ENCODE results near the gene MYO16.

MYO16 gene

DNA sequence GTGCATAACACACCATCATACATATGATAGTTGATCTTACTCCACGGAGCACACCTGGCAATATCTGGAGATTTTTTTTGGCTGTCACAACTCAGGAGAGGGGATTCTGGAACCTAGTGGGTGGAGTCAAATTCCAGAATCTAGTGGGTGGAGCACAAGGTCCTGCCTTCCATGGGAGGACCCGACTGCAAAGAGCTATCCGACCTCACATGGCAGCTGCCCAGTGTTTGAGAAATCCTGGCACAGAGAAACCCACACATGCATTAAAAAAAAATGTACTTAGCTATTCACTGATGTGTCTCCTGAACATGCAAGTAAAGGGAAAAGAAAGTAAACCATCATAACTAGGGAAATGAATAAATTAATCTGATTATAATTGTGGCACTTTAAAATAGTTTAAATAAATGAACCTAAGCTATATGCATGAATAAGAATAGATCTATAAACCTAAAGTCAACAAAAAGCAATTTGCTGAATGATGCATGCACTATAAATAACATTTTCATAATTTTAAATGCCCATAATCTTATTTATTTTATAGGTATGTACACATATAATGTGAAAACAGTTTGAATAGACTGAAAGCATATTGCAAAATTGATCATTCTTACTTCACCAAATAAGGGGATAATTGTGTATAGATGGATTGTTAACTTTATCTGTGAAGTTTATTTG is 300.3 kb downstream of the MYO16 start:
- DNase-seq (ENCODE audit: low read depth in 2 of 2): no peak

DNA sequence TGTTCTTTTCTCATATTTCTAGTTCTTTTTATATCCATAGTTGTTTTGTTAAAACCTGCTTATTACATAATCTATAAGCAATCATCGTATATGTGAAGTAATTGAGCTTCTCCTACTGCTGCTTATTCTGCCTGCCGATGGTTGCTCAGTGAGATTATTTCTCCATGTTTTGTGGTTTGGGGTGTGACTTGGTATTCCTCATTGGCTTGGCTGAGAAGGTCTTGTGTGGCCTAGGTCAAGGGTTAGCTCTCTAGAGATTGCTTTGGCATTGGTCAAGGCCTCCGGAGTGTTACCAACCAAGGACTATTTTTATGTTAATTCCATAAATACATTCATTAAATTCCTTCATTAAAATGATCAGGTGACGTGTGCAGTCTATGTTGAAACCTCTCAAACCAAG is 302.8 kb downstream of the MYO16 start:
- DNase-seq (ENCODE audit: low read depth in 2 of 2): no peak

DNA sequence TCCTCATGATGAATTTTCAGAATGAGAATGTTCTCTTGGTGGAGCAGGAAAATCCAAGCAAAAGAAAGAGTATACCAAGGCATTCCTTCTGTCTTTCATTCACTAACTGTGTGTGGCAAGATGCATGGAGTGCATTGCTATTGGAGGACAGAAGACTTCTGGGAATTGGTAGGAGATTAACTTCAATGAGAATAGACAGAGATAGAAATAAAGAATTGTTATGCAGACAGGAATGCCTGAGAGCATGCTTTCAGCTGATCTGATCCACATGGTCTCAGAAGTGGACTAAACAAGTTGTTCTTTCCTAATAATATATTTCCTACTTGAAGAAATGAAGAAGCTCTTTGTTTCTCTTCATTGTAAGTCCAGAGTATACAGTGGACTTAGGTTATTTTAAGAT is 303.6 kb downstream of the MYO16 start:
- DNase-seq (ENCODE audit: low read depth in 2 of 2): no peak

DNA sequence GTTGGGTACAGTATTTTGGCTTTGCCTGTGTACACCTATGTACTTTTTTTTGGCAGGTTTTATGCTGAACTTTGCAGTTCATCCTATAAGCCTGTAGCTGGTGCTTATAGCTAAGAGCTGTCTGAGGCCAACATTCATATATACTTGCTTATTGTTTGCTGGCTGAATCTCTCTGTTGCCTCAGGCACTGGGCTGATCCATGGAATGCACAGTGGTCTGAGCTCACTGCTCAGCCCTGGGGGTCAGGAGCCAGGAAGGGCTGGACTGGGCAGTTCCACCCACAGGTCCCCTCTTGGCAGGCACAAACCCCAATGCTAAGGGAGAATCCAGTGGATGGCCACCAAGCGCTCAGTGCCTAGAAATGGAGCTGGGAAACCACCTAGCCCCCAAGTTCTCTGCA is 308.7 kb downstream of the MYO16 start:
- no peak for DNase-seq (ENCODE audit: low read depth in 2 of 2)

DNA sequence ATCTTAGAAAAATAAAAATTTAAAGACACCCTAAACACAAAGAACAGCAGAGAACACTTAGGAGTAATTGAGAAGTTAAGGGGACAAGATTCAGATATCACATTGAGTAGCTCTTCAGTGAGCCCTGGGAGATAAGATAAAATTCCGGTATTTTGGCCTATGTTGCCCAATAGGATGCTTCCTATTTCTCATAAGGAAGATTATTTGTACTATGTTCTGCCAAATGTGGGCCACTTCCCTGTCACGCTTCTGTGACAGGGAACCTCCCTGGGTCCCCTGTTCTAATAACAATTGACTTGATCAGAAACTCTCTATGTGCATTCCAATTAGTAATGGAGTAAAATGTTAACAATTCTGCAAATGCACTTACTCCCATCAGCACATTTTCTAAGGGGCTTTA is 310.7 kb downstream of the MYO16 start:
- DNase-seq (ENCODE audit: low read depth in 2 of 2): no peak

DNA sequence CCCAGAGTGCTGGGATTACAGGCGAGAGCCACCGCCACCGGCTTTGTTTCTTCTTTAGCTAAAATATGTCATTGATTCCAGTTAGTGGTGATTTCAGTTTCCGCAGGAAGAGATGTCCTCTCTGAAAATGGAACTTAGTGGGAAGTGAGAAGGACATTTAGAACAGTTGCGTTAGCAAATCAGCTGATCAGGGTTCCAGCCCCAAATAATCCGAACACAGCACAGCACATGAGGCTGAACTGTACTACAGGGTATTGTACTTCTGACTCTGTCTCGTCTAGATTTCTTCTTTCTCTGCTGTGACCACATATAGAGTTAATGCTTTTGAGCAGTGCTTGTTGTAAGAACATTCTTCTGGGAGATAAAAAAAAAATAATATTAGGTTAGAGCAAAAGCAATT is 314.4 kb downstream of the MYO16 start:
- DNase-seq (ENCODE audit: low read depth in 2 of 2): no peak

DNA sequence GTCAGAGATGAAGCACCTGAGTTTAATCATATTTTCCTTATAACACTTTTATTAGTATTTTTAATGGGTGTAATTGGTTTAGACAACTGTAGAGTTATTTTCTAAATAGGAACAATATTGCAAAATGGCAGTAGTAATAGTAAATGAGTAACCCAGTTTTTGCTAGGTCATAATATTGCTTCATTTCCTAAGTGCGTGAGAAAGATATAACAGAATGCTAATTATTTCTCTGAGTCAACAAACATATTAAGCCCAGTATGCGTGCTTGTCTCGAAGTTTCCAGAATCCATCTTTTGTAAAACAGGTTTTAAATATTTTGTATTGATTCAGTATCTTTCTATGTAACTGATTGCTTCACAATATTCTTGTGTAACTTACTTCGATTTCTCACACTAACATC is 315.3 kb downstream of the MYO16 start:
- no peak for DNase-seq (ENCODE audit: low read depth in 2 of 2)

DNA sequence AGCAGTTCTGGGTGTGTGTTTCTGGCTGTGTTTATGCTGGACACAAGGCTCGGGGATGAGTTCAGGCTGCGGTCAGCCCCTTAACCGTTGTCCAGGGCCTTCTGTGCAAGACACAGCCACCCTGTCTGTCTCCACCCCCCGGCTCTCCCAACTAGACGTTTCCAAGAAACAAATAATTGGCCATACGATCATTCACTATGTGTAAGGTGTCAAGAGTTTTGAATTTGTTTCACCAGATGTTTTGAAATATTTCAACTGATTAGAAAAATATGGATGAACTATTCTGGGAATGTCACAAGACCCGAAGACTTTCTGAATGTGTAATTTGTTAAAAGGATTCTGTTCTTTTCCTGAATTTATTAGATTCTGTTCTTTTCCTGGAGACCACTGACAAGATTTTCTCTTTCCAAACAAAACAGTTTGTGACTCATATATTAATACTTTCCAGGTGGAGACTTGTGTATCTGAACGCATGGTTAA is 318.2 kb downstream of the MYO16 start:
- DNase-seq (ENCODE audit: low read depth in 2 of 2): no peak

DNA sequence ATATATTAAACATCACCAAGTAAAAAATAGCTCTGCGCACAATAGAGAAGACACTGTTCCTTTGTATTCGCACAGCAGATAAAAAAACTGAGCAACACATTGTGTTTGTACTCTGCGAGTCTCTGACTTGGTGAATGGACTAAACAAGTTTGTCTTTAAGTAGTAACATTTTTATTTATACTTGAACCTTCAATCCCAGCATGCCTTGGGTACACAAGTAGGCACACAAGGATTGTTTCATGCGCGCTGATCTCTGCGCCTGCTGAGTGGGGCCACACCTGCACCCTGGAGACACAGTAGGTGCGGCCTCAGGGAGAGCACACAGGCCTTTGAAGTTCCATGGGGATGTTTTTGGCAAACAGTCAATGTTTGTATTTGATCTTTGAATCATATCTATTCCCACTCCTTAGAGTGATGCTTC is 318.9 kb downstream of the MYO16 start:
- no peak for DNase-seq (ENCODE audit: low read depth in 2 of 2)

DNA sequence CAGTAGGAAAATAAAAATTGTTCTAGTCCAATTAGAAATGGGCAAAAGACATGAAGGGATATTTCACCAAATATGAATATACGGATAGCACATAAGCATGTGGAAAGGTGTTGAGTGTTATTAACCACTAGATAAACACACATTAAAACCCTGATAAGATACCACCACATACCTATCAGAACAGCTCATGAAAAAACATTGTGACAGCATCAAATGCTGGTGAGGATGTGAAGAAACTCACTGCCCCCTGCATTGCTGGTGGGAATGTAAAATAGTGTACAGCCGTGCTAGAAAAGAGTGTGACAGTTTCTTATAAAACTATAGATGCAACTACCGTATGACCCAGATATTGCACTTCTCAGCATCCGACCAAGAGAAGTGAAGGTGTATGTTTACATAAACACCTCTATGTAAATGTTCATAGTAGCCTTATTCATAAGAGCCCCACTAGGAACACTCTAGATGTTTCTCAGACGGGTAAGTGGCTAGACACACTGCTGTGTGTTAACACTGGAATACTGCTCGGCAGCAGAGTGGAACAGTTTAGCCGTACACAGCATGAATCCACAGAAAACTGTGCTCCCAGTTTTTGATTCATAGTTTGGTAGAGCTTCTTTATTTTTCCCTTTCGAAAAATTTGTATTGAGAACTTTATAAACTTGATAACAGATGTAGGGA is 321.1 kb downstream of the MYO16 start:
- DNase-seq (ENCODE audit: low read depth in 2 of 2): no peak

DNA sequence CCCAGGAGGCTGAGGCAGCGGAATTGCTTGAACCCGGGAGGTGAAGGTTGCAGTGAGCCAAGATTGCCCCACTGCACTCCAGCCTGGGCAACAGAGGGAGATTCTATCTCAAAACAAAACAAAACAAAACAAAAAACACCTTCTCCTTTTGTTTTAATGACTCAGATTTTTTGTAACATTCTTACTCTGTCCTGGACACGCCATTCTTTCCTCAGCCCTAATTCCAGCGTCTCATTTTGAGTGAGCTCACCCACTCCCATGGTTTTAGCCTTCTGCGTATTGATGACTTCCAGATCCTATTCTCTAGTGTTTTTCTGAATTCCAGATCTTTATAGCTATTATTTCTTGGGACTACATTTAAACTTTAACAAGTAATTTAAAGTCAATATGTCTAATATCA is 326.3 kb downstream of the MYO16 start:
- DNase-seq (ENCODE audit: low read depth in 2 of 2): no peak

DNA sequence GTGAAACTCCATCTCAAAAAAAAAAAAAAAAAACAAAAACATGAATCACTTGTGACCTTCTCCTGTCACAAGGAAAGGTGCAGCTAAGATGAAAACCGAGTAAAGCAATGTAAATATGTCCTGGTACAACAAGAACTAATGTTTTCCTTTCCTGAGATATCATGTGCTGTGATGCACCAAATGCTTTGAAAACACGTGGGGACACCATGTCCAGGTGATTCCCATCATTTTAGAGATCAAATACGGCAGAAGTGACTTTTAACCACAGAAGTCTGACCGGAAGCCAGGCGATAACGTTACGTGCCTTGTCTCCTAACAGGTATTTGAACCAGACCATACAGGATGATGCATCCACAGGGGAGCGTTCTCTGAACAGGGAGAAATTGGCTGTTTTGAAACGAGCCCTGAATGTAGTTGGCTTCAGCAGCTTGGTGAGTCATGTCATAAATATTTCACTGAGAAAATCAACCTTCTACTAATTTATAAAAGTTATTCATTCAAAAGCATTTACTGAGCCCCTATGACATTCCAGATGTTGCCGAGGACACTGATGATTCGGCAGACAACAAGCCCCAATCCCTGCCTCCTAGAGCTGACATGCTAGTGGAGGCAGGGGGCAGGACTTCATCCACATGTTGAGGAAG is 328.1 kb downstream of the MYO16 start:
- DNase-seq (ENCODE audit: low read depth in 2 of 2): no peak

DNA sequence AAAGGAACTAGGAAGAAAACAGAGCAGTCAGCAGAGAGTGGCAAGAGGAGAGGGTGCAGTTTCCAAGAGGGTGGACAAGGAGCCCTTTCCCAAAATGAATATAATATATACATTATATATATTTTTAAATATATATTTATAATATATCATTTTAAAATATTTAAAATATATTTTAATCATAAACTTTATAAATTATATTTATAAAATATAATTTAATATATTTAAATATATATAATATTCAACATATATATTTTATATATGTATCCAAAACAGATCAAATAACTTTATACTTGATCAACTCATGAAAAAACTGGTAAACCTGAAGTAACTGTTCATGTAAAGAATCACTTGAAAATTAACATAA is 328.6 kb downstream of the MYO16 start:
- DNase-seq (ENCODE audit: low read depth in 2 of 2): no peak

DNA sequence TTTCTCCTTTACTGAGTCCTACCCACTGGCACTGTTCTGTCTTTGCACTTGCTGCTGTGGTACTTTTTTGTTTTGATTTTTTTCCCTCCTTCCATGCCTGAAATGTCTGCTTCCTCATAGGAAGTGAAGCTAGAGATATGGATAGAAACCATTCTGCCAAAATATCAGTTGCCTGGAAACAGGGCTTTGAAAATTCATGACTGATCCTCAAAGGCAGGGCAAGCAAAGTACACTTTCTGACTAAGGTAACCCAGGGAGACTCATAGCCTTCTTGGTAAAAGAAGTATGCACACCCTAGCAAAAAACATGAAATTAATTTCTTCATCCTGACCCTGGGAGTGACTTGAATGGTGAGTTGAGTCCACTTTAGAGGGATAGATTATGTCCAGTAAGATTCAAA is 329.8 kb downstream of the MYO16 start:
- no peak for DNase-seq (ENCODE audit: low read depth in 2 of 2)

DNA sequence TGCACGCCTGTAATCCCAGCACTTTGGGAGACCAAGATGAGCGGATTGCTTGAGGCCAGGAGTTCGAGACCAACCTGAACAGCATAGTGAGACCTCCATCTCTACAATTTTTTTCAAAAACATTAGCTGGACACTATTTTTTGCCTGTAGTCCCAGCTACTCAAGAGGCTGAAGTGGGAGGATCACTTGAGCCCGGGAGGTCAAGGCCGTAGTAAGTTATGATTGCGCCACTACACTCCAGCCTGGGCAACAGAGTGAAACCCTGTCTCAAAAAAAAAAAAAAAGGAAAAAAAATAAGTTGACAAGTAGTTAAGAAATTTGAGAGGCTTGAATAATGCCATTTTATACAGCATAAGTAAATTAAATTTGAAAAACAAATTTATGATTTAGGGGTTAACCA is 330.6 kb downstream of the MYO16 start:
- DNase-seq (ENCODE audit: low read depth in 2 of 2): no peak

DNA sequence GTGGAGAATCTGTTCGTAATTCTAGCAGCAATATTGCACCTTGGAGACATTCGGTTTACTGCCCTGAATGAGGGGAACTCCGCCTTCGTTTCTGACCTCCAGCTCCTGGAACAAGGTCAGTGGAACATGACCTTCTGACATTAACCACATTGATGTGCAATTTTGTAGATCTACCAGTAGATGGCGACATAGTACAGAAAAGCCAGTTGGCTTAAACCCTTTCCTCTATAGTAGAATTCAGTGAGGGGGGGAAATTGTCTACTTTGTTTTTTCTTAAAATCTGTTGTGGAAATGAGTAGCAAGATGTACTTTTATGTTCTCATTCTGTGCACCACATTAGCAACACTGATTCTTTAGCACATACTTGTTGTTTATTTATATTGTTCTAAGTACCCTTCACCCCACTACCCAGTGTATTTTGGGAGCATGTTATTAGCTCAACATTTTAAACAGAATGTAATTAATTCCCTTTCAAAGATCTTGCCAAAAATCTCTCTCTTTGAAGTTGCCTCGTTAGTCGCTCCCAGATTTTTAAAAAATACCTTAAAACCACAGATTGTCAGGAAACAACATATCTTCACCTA is 332.2 kb downstream of the MYO16 start:
- no peak for DNase-seq (ENCODE audit: low read depth in 2 of 2)

DNA sequence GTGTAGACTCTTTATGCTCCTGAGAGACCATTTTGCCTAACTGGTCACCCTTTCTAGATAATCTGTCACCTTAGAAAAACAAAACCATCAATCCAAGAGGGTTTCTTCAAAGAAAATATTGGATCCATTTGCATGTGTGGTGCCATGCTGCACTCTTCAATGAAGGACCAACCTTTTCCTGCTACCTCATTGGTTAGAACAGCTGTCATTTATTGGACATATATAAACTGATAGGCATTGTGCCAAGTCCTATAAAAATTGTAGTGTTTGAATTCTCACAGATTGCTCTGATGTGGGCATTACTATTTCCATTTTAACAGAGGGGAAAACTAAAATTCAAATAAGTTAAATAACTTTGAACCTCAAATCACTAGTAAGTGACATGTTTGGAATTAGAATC is 333.2 kb downstream of the MYO16 start:
- no peak for DNase-seq (ENCODE audit: low read depth in 2 of 2)

DNA sequence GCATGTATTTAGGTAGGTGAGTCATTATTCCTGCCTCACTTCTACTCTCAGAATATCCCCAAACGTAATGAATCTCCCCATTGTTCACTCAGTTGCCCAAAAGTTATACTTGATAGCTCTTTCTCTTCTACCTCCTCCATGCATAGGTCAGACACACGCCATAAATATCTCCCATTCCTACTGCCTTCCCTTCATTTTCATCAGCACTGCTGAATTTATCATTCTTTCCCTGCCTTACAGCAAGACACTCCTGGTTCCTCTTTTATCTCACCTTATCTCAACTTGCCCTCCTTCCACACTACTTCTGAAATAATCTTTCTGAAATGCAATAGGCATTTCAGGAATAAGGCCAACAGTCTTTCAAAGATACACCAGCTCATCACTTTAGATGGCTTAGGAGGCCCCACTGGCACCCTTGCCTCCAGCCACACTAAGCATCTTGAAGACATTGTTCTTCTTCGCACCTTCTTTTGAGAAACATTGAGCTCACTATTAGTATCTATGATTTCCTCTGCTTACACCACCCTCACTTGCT is 333.9 kb downstream of the MYO16 start:
- DNase-seq (ENCODE audit: low read depth in 2 of 2): no peak

DNA sequence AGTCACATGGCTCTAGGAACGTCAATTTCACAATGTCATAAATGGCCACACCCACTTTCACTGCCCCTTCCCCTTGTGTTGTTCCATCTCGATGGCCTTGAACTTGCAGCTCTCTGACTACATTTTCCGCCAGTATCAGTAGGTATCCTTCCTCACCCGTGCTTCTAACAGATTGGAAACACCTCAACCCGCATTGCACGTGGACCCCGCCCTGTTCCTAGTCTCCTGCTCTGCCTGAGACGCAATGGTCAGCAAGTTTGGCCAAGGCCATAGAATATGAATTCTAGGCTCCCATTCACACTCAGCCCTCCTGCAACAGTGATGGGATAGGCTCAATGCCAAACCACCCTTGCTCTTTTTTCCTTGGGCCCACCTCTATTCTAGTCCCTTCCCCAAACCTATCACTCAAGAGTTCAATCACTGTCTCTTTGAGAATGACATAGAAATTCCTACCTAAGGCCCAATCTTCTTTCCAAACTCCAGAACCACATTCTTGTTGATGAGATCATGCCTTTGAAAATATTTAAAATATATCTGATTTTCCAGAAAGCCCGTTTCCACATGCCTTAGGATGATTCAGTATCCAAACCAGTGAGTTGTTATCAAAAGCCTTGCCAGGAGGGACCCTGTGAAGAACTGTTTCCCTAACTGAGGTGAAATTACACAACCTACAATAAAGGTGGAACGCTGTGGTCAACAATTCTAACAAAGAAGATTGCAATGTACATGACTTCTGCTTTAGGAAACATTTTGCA is 334.6 kb downstream of the MYO16 start:
- DNase-seq (ENCODE audit: low read depth in 2 of 2): no peak

DNA sequence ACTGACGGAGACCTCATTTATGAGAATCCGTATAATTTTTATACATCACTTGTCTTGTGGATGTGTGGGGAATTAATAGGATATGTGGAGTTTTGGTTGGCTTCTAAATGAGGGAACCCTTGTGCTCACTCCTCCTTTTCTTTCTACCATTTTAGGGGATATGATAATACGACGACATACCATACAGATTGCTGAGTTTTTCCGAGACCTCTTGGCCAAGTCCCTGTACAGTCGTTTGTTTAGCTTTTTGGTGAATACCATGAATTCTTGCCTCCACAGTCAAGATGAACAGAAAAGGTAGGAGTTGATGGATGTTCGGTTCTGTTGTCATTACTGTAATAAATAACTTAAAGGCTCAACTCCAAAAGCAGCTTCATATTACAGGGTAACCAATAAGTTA is 335.2 kb downstream of the MYO16 start:
- no peak for DNase-seq (ENCODE audit: low read depth in 2 of 2)

DNA sequence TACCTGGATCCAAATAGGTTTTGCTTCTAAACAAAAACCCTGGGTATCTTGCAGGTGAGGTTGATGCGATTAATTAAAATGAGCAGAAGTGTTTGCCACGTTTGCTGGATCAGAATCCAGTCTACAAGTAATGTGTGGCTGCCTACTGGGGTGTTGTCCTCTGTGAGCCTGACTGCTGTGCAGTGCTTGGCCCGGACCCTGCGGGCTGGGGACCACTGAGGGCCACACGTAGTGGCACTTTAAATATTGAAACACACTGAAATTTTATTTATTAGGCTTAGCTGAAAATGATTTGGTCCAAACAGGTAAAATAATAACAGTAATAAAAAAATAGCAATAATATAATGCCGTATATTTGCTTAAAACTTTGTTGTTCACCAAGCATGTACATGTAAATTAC is 338.0 kb downstream of the MYO16 start:
- no peak for DNase-seq (ENCODE audit: low read depth in 2 of 2)

DNA sequence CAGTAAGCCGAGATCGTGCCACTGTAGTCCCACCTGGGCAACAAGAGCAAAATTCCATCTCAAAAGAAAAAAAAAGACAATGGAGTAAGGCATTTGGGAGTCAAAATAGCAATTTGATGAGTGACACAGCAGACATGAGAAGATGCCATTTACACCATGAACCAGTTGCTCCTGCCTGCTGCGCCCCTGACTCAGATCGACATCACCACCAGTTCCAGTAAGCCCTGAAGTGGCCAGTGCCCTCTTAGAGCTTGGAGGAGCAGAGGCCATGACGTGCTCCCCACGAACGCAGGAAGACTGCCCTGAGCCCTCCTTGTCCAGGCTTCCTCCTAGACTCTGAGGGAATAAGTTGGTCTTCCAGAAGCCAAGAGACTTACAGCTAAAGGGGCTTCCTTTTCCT is 339.2 kb downstream of the MYO16 start:
- no peak for DNase-seq (ENCODE audit: low read depth in 2 of 2)
